Breast epithelium (tissue), 3 donors: Measurements from ENCODE around the gene MICAL3.

Source experiments
- CTCF ChIP-seq, 3 donors: fragments of 450-650 bp; IDR thresholded peaks; one replicate each; pipeline ENCODE4 v1.5.1; 2016 to 2017; ENCODE audit warnings: antibody characterized with exemption in 3 of 3, mild to moderate bottlenecking in 3 of 3, moderate library complexity in 3 of 3
- POLR2A ChIP-seq: fragments of 450-650 bp; IDR thresholded peaks from one replicate; pipeline ENCODE4 v1.6.1; 2016; ENCODE audit warnings: antibody characterized with exemption, mild to moderate bottlenecking, moderate library complexity
- POLR2AphosphoS5 ChIP-seq, 3 donors: sonication (generic); formaldehyde crosslinking; IDR thresholded peaks; one replicate each; pipeline ENCODE4 v1.6.1; 2017; ENCODE audit warnings: antibody characterized with exemption in 3 of 3

DNA sequence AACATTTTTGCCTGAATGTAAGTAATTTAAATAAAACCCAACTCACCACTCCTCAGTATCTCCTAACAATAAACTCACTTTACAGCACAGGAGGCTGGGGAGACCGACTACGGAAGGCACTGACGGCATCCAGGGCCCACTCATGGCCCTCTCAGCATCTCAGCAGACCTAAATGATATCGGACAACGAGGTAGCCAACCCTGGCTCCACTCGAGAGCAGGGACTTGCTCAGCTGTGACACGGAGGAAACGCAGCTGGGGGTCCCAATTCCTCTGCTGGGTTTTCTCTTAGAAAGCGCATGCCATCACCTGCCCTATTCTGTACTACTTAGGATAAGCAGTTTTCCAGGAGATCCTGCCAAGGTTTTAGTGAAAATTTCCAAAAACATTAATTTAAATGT lies 141.0 kb downstream of the MICAL3 start:
- TF ChIP-seq CTCF (IDR thresholded peaks at IDR 0.05), result no peak
- TF ChIP-seq POLR2A, result no peak
- TF ChIP-seq POLR2AphosphoS5 (IDR thresholded peaks at IDR 0.05), result no peak
